Sigmoid colon (tissue), 4 donors: ENCODE data around the gene PLEKHO2.

Source experiments
- EP300 ChIP-seq, 4 donors: sonication (generic); formaldehyde crosslinking; IDR thresholded peaks; one replicate each; pipeline ENCODE4 v1.6.1; 2017; ENCODE audit warnings: antibody characterized with exemption in 4 of 4
- POLR2A ChIP-seq, 2 donors: fragments of 450-650 bp; IDR thresholded peaks; one replicate each; pipeline ENCODE4 v1.6.1; 2016; ENCODE audit warnings: antibody characterized with exemption in 2 of 2, mild to moderate bottlenecking in 2 of 2, moderate library complexity in 2 of 2
- POLR2AphosphoS5 ChIP-seq, 4 donors: sonication (generic); formaldehyde crosslinking; IDR thresholded peaks; one replicate each; pipeline ENCODE4 v1.6.1; 2017; ENCODE audit warnings: antibody characterized with exemption in 4 of 4
- TF ChIP-seq, protein P1 (sequence below), 4 experiments: fragments of 450-650 bp in 3 of 4; fragments of 200-600 bp in 1 of 4; IDR thresholded peaks; one replicate each; pipeline ENCODE4 v1.5.1; 2016 to 2019; ENCODE audit warnings: antibody characterized with exemption in 4 of 4, mild to moderate bottlenecking in 3 of 4, moderate library complexity in 2 of 4

DNA sequence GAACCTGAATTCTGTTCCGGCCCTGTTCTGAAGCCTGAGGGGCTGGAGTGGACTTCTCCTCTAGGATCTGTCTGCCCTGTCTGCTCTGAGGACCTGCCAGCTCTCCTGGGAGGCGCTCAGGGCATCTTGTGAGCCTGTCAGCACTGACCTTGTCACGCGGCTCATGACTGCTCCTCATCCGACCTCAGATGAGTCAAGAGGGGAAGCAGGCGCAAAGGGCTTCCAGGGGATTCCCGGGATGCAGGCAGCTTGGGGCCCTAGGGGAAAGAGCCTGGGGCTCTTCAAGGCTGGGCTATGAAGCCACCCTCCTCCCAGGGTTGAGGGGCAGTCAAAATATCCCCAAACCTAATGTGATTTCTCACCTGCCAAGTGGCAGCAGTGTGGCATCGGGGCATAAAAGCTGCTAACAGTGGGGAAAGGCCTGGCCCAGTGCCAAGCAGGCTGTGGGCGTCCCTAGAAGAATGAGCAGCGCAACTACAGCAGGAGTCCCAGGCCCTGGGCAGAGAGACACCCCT is 42.3 kb downstream of the PLEKHO2 start:
- TF ChIP-seq, protein P1, sequence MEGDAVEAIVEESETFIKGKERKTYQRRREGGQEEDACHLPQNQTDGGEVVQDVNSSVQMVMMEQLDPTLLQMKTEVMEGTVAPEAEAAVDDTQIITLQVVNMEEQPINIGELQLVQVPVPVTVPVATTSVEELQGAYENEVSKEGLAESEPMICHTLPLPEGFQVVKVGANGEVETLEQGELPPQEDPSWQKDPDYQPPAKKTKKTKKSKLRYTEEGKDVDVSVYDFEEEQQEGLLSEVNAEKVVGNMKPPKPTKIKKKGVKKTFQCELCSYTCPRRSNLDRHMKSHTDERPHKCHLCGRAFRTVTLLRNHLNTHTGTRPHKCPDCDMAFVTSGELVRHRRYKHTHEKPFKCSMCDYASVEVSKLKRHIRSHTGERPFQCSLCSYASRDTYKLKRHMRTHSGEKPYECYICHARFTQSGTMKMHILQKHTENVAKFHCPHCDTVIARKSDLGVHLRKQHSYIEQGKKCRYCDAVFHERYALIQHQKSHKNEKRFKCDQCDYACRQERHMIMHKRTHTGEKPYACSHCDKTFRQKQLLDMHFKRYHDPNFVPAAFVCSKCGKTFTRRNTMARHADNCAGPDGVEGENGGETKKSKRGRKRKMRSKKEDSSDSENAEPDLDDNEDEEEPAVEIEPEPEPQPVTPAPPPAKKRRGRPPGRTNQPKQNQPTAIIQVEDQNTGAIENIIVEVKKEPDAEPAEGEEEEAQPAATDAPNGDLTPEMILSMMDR (IDR thresholded peaks at IDR 0.05), result no peak
- TF ChIP-seq POLR2A (IDR thresholded peaks at IDR 0.05), result no peak
- TF ChIP-seq POLR2AphosphoS5 (IDR thresholded peaks at IDR 0.05), result peak in 2 of 4 donors; percentile 29 to 72
- no peak for TF ChIP-seq EP300 (IDR thresholded peaks at IDR 0.05)
